GM23338 (cell line): Measurements from ENCODE around the gene ESYT2. TPM values are rescaled to one million over a fixed set of nuclear protein-coding genes. Genes with fewer than 3 reads are reported as not detected.

Experiments
- ATAC-seq: fragments of 200-7000 bp; cut with Tn5 transposase; 3 replicates; pipeline ENCODE4 v1.9.1; 2020
- DNase-seq: peaks from one replicate; pipeline ENCODE4 v3.0.0-alpha.2; 2015; ENCODE audit warnings: low spot score
- H2AFZ ChIP-seq: fragments of 200-600 bp; sonication (generic); 2 replicates; pipeline ENCODE4 v1.8.0; 2016; ENCODE audit warnings: antibody characterized with exemption, mild to moderate bottlenecking, moderate library complexity
- H3F3A ChIP-seq: fragments of 200-600 bp; sonication (generic); replicated peaks from 2 replicates; pipeline ENCODE4 v1.8.0; 2017; ENCODE audit warnings: antibody characterized with exemption, mixed run types, low read depth
- H3K27ac ChIP-seq: fragments of 200-600 bp; sonication (generic); 2 replicates; pipeline ENCODE4 v1.6.1; 2016; ENCODE audit warnings: low read depth
- H3K27me3 ChIP-seq: fragments of 200-600 bp; sonication (generic); 2 replicates; pipeline ENCODE4 v1.8.0; 2016; ENCODE audit warnings: mild to moderate bottlenecking, mixed run types, moderate library complexity; ENCODE audit not compliant: insufficient read depth
- H3K36me3 ChIP-seq: fragments of 200-600 bp; sonication (generic); 2 replicates; pipeline ENCODE4 v1.8.0; 2016; ENCODE audit warnings: mild to moderate bottlenecking; ENCODE audit not compliant: insufficient read depth
- H3K4me1 ChIP-seq: fragments of 200-600 bp; sonication (generic); 2 replicates; pipeline ENCODE4 v1.8.0; 2016; ENCODE audit warnings: mild to moderate bottlenecking, moderate library complexity; ENCODE audit not compliant: insufficient read depth
- H3K4me2 ChIP-seq: fragments of 200-600 bp; sonication (generic); 2 replicates; pipeline ENCODE4 v1.7.1; 2017; ENCODE audit warnings: mixed run types
- H3K4me3 ChIP-seq: fragments of 200-600 bp; sonication (generic); 2 replicates; pipeline ENCODE4 v1.6.1; 2016; ENCODE audit warnings: mixed run types
- H3K79me2 ChIP-seq: fragments of 200-600 bp; sonication (generic); replicated peaks from 2 replicates; pipeline ENCODE4 v1.8.0; 2017; ENCODE audit warnings: mild to moderate bottlenecking; ENCODE audit not compliant: insufficient read depth
- H3K9me2 ChIP-seq: fragments of 200-600 bp; sonication (generic); 2 replicates; pipeline ENCODE4 v1.8.0; 2017; ENCODE audit not compliant: insufficient read depth
- H4K20me1 ChIP-seq: fragments of 200-600 bp; sonication (generic); replicated peaks from 2 replicates; pipeline ENCODE4 v1.8.0; 2017; ENCODE audit warnings: mild to moderate bottlenecking; ENCODE audit not compliant: insufficient read depth
- H3K27ac Mint-ChIP-seq: 2 replicates; pipeline ENCODE4 v1.8.0; 2020; ENCODE audit warnings: inconsistent platforms, mild to moderate bottlenecking, moderate library complexity, mixed read lengths
- H3K27me3 Mint-ChIP-seq: 3 replicates; pipeline ENCODE4 v1.8.0; 2022; ENCODE audit warnings: low read depth, mild to moderate bottlenecking, moderate library complexity, mixed read lengths, inconsistent platforms; ENCODE audit not compliant: insufficient read depth, poor library complexity
- H3K36me3 Mint-ChIP-seq: 3 replicates; pipeline ENCODE4 v1.8.0; 2021; ENCODE audit warnings: low read depth, mild to moderate bottlenecking, inconsistent platforms, moderate library complexity, mixed read lengths
- H3K4me1 Mint-ChIP-seq: 3 replicates; pipeline ENCODE4 v1.8.0; 2020; ENCODE audit warnings: mild to moderate bottlenecking, inconsistent platforms, mixed read lengths
- H3K4me3 Mint-ChIP-seq: 3 replicates; pipeline ENCODE4 v1.8.0; 2021; ENCODE audit warnings: moderate library complexity, mild to moderate bottlenecking, inconsistent platforms, mixed read lengths
- H3K9me3 Mint-ChIP-seq: 3 replicates; pipeline ENCODE4 v1.8.0; 2020; ENCODE audit warnings: moderate library complexity, mild to moderate bottlenecking, inconsistent platforms, mixed read lengths
- CREB1 ChIP-seq: fragments of 250-450 bp; sonication (Bioruptor Pico); IDR thresholded peaks from 2 replicates; pipeline ENCODE4 v1.5.0; 2020; ENCODE audit warnings: low read depth, mild to moderate bottlenecking, moderate library complexity
- POLR2AphosphoS5 ChIP-seq: IDR thresholded peaks from 2 replicates; pipeline ENCODE4 v1.6.1; 2016; ENCODE audit warnings: antibody characterized with exemption, low read depth
- STAT1 ChIP-seq: IDR thresholded peaks from one replicate; pipeline ENCODE4 v1.6.1; 2016; ENCODE audit warnings: antibody characterized with exemption; ENCODE audit not compliant: unreplicated experiment
- ZNF114 ChIP-seq: fragments of 250-450 bp; sonication (Bioruptor Pico); IDR thresholded peaks from 2 replicates; pipeline ENCODE4 v1.5.0; 2020; ENCODE audit warnings: mild to moderate bottlenecking, moderate library complexity
- ZNF331 ChIP-seq: fragments of 250-450 bp; sonication (Bioruptor Pico); IDR thresholded peaks from 2 replicates; pipeline ENCODE4 v1.5.0; 2020; ENCODE audit warnings: low read depth, mild to moderate bottlenecking, moderate library complexity
- polyA plus RNA-seq: library from polyadenylated mRNA; unstranded; fragments of >200 nt; fragmentation: Nextera tagmentation; extraction: Ambion mirVana; gene quantifications from 2 replicates; pipeline ENCODE4 v1.2.1, GENCODE V29; 2016
- total RNA-seq: library from RNA; depleted of rRNA; stranded (reverse); fragments of >200 nt; shearing (Covaris generic); gene quantifications from 2 replicates; pipeline ENCODE4 v1.2.3, GENCODE V29; 2014
- TF ChIP-seq, protein P1 (sequence below), 2 experiments: fragments of 200-600 bp in 1 of 2; sonication (generic) in 1 of 2; conservative IDR thresholded peaks; 2 replicates each; pipeline versions ENCODE4 v1.5.1 to v1.6.1; 2016 to 2017; ENCODE audit warnings: antibody characterized with exemption in 2 of 2, low read depth in 2 of 2, mild to moderate bottlenecking in 2 of 2, moderate library complexity in 1 of 2
- TF ChIP-seq, protein P2 (sequence below): IDR thresholded peaks from one replicate; pipeline ENCODE4 v1.6.1; 2018; ENCODE audit warnings: antibody characterized with exemption; ENCODE audit not compliant: unreplicated experiment

ESYT2 gene
- total and polyA plus RNA-seq, 2 experiments from 2014 or later, result 9.6 to 52.7 TPM

DNA sequence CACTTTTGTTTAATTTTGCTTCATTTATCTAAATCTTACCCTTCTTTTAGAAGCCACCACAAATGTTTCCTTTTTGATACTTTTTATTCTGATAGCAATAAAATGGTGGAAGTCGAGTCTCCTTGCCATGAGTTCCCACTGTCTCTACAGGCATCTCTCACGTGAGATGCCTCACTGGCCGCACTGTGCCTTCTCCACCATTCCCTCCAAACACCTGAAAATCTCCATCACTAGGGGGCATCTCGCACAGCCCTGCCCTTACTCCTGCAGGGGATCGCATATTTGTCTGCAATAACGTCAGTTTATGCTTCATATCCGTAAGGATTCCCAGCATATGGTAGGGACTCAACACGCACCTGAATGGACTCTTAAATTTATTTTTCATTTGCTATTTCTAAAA is 68.4 kb downstream of the ESYT2 start:
- Mint-ChIP-seq H3K4me1 (no peaks in the 10 kb centered on the region), H3K27ac (no peak overlapping the region), H3K36me3 (peaks cover 43% of the 10 kb centered on the region), H3K9me3 (no peaks in the 10 kb centered on the region), H3K27me3 (no peaks in the 10 kb centered on the region), H3K4me3 (no peak overlapping the region)
- Histone ChIP-seq H3K27ac (no peak overlapping the region), H3F3A (no peaks in the 10 kb centered on the region), H3K4me3 (no peak overlapping the region), H4K20me1 (no peaks in the 10 kb centered on the region), H3K79me2 (no peaks in the 10 kb centered on the region), H3K4me1 (no peaks in the 10 kb centered on the region), H3K27me3 (no peaks in the 10 kb centered on the region), H3K9me2 (no peaks in the 10 kb centered on the region), H3K36me3 (peaks cover 8% of the 10 kb centered on the region; the same call in 1 of the 2 replicates), H3K4me2 (no peak overlapping the region), H2AFZ (no peak overlapping the region)
- TF ChIP-seq, protein P1, sequence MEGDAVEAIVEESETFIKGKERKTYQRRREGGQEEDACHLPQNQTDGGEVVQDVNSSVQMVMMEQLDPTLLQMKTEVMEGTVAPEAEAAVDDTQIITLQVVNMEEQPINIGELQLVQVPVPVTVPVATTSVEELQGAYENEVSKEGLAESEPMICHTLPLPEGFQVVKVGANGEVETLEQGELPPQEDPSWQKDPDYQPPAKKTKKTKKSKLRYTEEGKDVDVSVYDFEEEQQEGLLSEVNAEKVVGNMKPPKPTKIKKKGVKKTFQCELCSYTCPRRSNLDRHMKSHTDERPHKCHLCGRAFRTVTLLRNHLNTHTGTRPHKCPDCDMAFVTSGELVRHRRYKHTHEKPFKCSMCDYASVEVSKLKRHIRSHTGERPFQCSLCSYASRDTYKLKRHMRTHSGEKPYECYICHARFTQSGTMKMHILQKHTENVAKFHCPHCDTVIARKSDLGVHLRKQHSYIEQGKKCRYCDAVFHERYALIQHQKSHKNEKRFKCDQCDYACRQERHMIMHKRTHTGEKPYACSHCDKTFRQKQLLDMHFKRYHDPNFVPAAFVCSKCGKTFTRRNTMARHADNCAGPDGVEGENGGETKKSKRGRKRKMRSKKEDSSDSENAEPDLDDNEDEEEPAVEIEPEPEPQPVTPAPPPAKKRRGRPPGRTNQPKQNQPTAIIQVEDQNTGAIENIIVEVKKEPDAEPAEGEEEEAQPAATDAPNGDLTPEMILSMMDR (conservative IDR thresholded peaks at IDR 0.05; ENCODE audit: low read depth in 2 of 2), result peak; percentile 55 to 72
- no peak for TF ChIP-seq CREB1
- DNase-seq (peak; percentile 32), ATAC-seq (peak; percentile 80)

DNA sequence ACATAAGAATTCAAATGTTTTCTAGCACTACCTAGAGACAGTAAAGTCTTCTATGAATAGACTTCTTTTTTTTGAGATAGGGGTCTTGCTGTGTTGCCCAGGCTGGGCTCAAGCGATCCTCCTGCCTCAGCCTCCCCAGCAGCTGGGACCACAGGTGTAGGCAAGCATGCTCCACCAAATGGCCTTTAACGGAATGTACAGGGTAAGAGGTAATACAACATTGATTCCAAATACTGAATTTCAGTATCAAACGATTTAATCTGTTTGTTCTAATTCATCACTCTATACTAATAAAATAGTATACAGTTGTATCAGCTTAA is 68.9 kb downstream of the ESYT2 start:
- TF ChIP-seq ZNF114, result no peak
- TF ChIP-seq, protein P2, sequence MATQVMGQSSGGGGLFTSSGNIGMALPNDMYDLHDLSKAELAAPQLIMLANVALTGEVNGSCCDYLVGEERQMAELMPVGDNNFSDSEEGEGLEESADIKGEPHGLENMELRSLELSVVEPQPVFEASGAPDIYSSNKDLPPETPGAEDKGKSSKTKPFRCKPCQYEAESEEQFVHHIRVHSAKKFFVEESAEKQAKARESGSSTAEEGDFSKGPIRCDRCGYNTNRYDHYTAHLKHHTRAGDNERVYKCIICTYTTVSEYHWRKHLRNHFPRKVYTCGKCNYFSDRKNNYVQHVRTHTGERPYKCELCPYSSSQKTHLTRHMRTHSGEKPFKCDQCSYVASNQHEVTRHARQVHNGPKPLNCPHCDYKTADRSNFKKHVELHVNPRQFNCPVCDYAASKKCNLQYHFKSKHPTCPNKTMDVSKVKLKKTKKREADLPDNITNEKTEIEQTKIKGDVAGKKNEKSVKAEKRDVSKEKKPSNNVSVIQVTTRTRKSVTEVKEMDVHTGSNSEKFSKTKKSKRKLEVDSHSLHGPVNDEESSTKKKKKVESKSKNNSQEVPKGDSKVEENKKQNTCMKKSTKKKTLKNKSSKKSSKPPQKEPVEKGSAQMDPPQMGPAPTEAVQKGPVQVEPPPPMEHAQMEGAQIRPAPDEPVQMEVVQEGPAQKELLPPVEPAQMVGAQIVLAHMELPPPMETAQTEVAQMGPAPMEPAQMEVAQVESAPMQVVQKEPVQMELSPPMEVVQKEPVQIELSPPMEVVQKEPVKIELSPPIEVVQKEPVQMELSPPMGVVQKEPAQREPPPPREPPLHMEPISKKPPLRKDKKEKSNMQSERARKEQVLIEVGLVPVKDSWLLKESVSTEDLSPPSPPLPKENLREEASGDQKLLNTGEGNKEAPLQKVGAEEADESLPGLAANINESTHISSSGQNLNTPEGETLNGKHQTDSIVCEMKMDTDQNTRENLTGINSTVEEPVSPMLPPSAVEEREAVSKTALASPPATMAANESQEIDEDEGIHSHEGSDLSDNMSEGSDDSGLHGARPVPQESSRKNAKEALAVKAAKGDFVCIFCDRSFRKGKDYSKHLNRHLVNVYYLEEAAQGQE, result no peak
- TF ChIP-seq STAT1, result no peak
- TF ChIP-seq POLR2AphosphoS5, result no peak
- TF ChIP-seq ZNF331, result no peak
- no peak overlapping the region for H3K4me2 ChIP-seq
- H3K4me3 ChIP-seq, result no peak overlapping the region
- H3K27ac Mint-ChIP-seq, result no peak overlapping the region
- no peaks in the 10 kb centered on the region for H3F3A ChIP-seq
- H3K36me3 Mint-ChIP-seq, result peaks cover 43% of the 10 kb centered on the region
- no peaks in the 10 kb centered on the region for H3K4me1 Mint-ChIP-seq
- no peaks in the 10 kb centered on the region for H3K4me1 ChIP-seq
- H3K4me3 Mint-ChIP-seq, result no peak overlapping the region
- H3K9me2 ChIP-seq, result no peaks in the 10 kb centered on the region
- H3K9me3 Mint-ChIP-seq, result no peaks in the 10 kb centered on the region
- ATAC-seq (no peak), DNase-seq (no peak)
- H3K27me3 ChIP-seq, result no peaks in the 10 kb centered on the region
- H4K20me1 ChIP-seq, result no peaks in the 10 kb centered on the region
- no peaks in the 10 kb centered on the region for H3K27me3 Mint-ChIP-seq
- no peak overlapping the region for H3K27ac ChIP-seq
- no peak overlapping the region for H2AFZ ChIP-seq
- H3K79me2 ChIP-seq, result no peaks in the 10 kb centered on the region
- peaks cover 8% of the 10 kb centered on the region; the same call in 1 of the 2 replicates for H3K36me3 ChIP-seq
